HepG2 (cell line): ENCODE results near the gene FAHD2A. TPM values are rescaled to one million over a fixed set of nuclear protein-coding genes. Genes with fewer than 3 reads are reported as not detected.
A peak's percentile ranks its signal among the peaks of the same experiment; 100 is the strongest.

ENCODE experiments used
- ARHGAP35 ChIP-seq: sonication (generic); formaldehyde crosslinking; IDR thresholded peaks from 2 replicates; pipeline ENCODE4 v1.9.0; 2022; ENCODE audit warnings: mild to moderate bottlenecking, inconsistent platforms, moderate library complexity, missing genetic modification reagents, borderline replicate concordance
- ETV6 ChIP-seq: sonication (generic); formaldehyde crosslinking; conservative IDR thresholded peaks from 2 replicates; pipeline ENCODE4 v1.4.0; 2020; ENCODE audit warnings: missing genetic modification reagents
- NFKB2 ChIP-seq: sonication (generic); formaldehyde crosslinking; IDR thresholded peaks from 2 replicates; pipeline ENCODE4 v1.4.0; 2020; ENCODE audit warnings: missing genetic modification reagents, borderline replicate concordance
- PAXIP1 ChIP-seq: sonication (generic); formaldehyde crosslinking; conservative IDR thresholded peaks from 2 replicates; pipeline ENCODE4 v1.4.0; 2020; ENCODE audit warnings: mild to moderate bottlenecking, missing genetic modification reagents, moderate library complexity
- POLR2A ChIP-seq, 2 experiments: IDR thresholded peaks; 2 replicates each; pipeline ENCODE4 v1.6.1; 2011; ENCODE audit warnings: low read depth in 2 of 2, low read length in 2 of 2, mild to moderate bottlenecking in 1 of 2, moderate library complexity in 1 of 2; ENCODE audit not compliant: insufficient read depth in 1 of 2
- RAD51 ChIP-seq: fragments of 450-650 bp; IDR thresholded peaks from 2 replicates; pipeline ENCODE4 v1.6.1; 2016; ENCODE audit warnings: borderline replicate concordance
- RNF219 ChIP-seq: sonication (generic); formaldehyde crosslinking; IDR thresholded peaks from 2 replicates; pipeline ENCODE4 v1.5.0; 2020; ENCODE audit warnings: mild to moderate bottlenecking, missing genetic modification reagents
- TEAD2 ChIP-seq: sonication (generic); formaldehyde crosslinking; IDR thresholded peaks from 2 replicates; pipeline ENCODE4 v1.9.0; 2021; ENCODE audit warnings: missing genetic modification reagents
- TRIM24 ChIP-seq: sonication (generic); formaldehyde crosslinking; IDR thresholded peaks from 2 replicates; pipeline ENCODE4 v1.8.0; 2022; ENCODE audit warnings: mild to moderate bottlenecking, missing genetic modification reagents
- ZBTB7B ChIP-seq: sonication (generic); formaldehyde crosslinking; IDR thresholded peaks from 2 replicates; pipeline ENCODE4 v1.4.0; 2020; ENCODE audit warnings: missing genetic modification reagents
- ZGPAT ChIP-seq: IDR thresholded peaks from 2 replicates; pipeline ENCODE4 v1.6.1; 2016; ENCODE audit warnings: mild to moderate bottlenecking
- ZNF543 ChIP-seq: sonication (generic); formaldehyde crosslinking; IDR thresholded peaks from 2 replicates; pipeline ENCODE4 v1.4.0; 2020; ENCODE audit warnings: mild to moderate bottlenecking, missing genetic modification reagents
- ZNF607 ChIP-seq: sonication (generic); formaldehyde crosslinking; IDR thresholded peaks from 2 replicates; pipeline ENCODE4 v1.5.1; 2020; ENCODE audit warnings: missing genetic modification reagents, mild to moderate bottlenecking, borderline replicate concordance
- ZNF614 ChIP-seq: IDR thresholded peaks from 2 replicates; pipeline ENCODE4 v1.6.1; 2018; ENCODE audit warnings: missing biosample characterization, missing genetic modification reagents, inconsistent platforms, borderline replicate concordance
- polyA plus RNA-seq, 8 experiments: library from polyadenylated mRNA; depleted of rRNA in 3 of 8; stranded (reverse) in 7 of 8; unstranded in 1 of 8; fragments of >200 nt; fragmentation: Illumina TruSeq in 4 of 8; extraction: Trizol in 4 of 8; gene quantifications; 2 replicates each; pipeline versions ENCODE4 v1.2.1 to v1.2.3, GENCODE V29; 2011 to 2016; ENCODE audit warnings: low read depth in 4 of 8, missing spikeins in 1 of 8, mixed read lengths in 1 of 8; ENCODE audit not compliant: insufficient read depth in 1 of 8
- total RNA-seq, 5 experiments: library from RNA; depleted of rRNA; stranded (reverse); fragments of >200 nt; fragmentation: Illumina TruSeq; extraction: Trizol; gene quantifications; 2 replicates each; pipeline ENCODE4 v1.2.3, GENCODE V29; 2016; ENCODE audit warnings: low read depth in 1 of 5
- TF ChIP-seq, protein P1 (sequence below): sonication (generic); formaldehyde crosslinking; IDR thresholded peaks from 2 replicates; pipeline ENCODE4 v1.5.0; 2020; ENCODE audit warnings: missing genetic modification reagents
- TF ChIP-seq, protein P2 (sequence below): sonication (generic); formaldehyde crosslinking; IDR thresholded peaks from 2 replicates; pipeline ENCODE4 v1.4.0; 2020; ENCODE audit warnings: missing genetic modification reagents, borderline replicate concordance
- TF ChIP-seq, protein P3 (sequence below): sonication (generic); formaldehyde crosslinking; IDR thresholded peaks from 2 replicates; pipeline ENCODE4 v1.5.0; 2020; ENCODE audit warnings: missing genetic modification reagents

The FAHD2A gene
- total and polyA plus RNA-seq, 2 of the 13 experiments (the other 11 are each of a cell fraction or from before 2014, with no cell fraction given): 34.0 to 44.2 TPM

DNA sequence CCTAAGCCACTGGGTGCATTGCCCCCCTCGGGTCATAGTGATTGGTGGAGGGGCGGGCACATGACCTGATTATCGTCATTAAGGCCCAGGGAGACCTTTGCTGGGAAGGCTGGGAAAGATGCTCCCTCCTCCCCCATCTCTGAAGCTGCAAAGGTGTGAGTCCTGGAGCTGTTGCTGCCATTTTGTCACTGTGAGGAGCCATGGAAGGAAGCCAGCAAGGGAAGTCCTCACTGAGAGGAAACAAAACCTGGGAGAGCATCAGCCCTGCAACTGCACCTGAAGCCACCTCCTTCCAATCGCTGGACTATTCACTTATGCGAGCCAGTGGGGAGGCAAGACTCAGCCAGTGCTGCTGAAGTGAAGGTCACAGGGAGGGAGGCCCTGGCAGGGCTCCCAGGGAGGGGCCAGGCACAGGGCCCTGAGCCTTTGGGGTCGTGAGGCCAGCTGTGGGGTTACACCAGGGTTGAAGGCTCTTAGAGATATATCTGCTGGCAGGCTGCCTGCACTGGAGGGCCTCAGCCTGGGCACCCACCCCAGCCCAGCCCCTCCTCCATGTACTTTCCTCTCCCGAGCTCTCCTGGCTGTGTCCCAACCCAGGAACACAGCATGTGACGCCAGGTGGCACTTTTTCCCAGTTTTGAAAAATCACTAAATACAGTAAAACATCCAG, 10.7 kb upstream of the FAHD2A start (continued):
- 0 out of 4 replicates have a peak, but pooled peaks of 1 of the 2 experiments have one; percentile 33 for TF ChIP-seq POLR2A (IDR thresholded peaks at IDR 0.05; ENCODE audit: insufficient read depth in 1 of 2, low read depth in 2 of 2, low read length in 2 of 2)
- TF ChIP-seq ZBTB7B (CRISPR knock-in tag): peak; percentile 94
- no peak for TF ChIP-seq ZNF614 (CRISPR knock-in tag)
- TF ChIP-seq TRIM24 (CRISPR knock-in tag): no peak
- peak; percentile 73; the same call in 1 of the 2 replicates for TF ChIP-seq ETV6 (CRISPR knock-in tag)
- TF ChIP-seq, protein P1, sequence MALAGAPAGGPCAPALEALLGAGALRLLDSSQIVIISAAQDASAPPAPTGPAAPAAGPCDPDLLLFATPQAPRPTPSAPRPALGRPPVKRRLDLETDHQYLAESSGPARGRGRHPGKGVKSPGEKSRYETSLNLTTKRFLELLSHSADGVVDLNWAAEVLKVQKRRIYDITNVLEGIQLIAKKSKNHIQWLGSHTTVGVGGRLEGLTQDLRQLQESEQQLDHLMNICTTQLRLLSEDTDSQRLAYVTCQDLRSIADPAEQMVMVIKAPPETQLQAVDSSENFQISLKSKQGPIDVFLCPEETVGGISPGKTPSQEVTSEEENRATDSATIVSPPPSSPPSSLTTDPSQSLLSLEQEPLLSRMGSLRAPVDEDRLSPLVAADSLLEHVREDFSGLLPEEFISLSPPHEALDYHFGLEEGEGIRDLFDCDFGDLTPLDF (CRISPR knock-in tag): no peak
- TF ChIP-seq ZNF607 (CRISPR knock-in tag): peak; percentile 74
- TF ChIP-seq, protein P2, sequence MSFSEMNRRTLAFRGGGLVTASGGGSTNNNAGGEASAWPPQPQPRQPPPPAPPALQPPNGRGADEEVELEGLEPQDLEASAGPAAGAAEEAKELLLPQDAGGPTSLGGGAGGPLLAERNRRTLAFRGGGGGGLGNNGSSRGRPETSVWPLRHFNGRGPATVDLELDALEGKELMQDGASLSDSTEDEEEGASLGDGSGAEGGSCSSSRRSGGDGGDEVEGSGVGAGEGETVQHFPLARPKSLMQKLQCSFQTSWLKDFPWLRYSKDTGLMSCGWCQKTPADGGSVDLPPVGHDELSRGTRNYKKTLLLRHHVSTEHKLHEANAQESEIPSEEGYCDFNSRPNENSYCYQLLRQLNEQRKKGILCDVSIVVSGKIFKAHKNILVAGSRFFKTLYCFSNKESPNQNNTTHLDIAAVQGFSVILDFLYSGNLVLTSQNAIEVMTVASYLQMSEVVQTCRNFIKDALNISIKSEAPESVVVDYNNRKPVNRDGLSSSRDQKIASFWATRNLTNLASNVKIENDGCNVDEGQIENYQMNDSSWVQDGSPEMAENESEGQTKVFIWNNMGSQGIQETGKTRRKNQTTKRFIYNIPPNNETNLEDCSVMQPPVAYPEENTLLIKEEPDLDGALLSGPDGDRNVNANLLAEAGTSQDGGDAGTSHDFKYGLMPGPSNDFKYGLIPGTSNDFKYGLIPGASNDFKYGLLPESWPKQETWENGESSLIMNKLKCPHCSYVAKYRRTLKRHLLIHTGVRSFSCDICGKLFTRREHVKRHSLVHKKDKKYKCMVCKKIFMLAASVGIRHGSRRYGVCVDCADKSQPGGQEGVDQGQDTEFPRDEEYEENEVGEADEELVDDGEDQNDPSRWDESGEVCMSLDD (CRISPR knock-in tag): no peak; the same call in 1 of the 2 replicates
- TF ChIP-seq RAD51: no peak
- 0 out of 2 replicates have a peak, but pooled peaks have one; percentile 34 for TF ChIP-seq ZNF543 (CRISPR knock-in tag)
- no peak for TF ChIP-seq TEAD2
- TF ChIP-seq NFKB2 (CRISPR knock-in tag): peak; percentile 67; the same call in 1 of the 2 replicates
- peak; percentile 78 for TF ChIP-seq PAXIP1 (CRISPR knock-in tag)
- TF ChIP-seq, protein P3, sequence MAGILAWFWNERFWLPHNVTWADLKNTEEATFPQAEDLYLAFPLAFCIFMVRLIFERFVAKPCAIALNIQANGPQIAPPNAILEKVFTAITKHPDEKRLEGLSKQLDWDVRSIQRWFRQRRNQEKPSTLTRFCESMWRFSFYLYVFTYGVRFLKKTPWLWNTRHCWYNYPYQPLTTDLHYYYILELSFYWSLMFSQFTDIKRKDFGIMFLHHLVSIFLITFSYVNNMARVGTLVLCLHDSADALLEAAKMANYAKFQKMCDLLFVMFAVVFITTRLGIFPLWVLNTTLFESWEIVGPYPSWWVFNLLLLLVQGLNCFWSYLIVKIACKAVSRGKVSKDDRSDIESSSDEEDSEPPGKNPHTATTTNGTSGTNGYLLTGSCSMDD (CRISPR knock-in tag): no peak
- TF ChIP-seq ZGPAT (CRISPR knock-in tag): peak; percentile 51
- no peak for TF ChIP-seq RNF219
- TF ChIP-seq ARHGAP35 (CRISPR knock-in tag): no peak
